PFSK-1 (cell line): ENCODE results near the gene MAGEB5.

ENCODE experiments used
- FOXP2 ChIP-seq: optimal IDR thresholded peaks from 2 replicates; pipeline ENCODE3; 2011; ENCODE audit warnings: borderline replicate concordance, control low read depth, inconsistent platforms; ENCODE audit not compliant: insufficient read depth; ENCODE audit errors: extremely low read length, extremely low read depth
- POLR2AphosphoS5 ChIP-seq: IDR thresholded peaks from 2 replicates; pipeline ENCODE4 v1.6.1; 2012; ENCODE audit warnings: low read depth, mild to moderate bottlenecking, control low read depth, low read length, moderate library complexity
- TF ChIP-seq, protein P1 (sequence below), 2 experiments: IDR thresholded peaks; 2 replicates each; pipeline versions ENCODE4 v1.6.1 to v1.8.0; 2011 to 2012; ENCODE audit warnings: low read depth in 2 of 2, low read length in 2 of 2, control low read depth in 1 of 2, inconsistent platforms in 1 of 2, mild to moderate bottlenecking in 1 of 2, moderate library complexity in 1 of 2; ENCODE audit not compliant: insufficient read depth in 1 of 2

DNA sequence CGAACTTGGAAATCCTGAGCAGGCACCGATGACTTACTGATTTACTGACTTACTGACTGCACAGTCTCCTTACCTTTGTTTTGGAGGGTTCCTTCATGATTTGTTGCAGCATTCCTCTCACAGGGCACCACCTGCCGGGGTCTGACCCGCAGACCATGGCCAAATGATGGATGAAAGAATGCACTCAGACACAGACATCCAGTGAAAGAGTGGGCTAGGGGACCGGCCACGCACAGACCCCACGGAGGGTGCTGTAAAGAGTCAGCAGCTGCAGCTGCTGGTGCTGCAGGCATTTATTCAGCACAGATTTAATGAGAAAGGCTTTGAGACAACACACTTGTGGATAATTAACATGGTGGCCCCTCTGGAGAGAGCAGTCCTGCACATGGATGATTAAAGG lies 3.4 kb downstream of the MAGEB5 start:
- TF ChIP-seq POLR2AphosphoS5 (no peak), FOXP2 (no peak)
- TF ChIP-seq, protein P1, sequence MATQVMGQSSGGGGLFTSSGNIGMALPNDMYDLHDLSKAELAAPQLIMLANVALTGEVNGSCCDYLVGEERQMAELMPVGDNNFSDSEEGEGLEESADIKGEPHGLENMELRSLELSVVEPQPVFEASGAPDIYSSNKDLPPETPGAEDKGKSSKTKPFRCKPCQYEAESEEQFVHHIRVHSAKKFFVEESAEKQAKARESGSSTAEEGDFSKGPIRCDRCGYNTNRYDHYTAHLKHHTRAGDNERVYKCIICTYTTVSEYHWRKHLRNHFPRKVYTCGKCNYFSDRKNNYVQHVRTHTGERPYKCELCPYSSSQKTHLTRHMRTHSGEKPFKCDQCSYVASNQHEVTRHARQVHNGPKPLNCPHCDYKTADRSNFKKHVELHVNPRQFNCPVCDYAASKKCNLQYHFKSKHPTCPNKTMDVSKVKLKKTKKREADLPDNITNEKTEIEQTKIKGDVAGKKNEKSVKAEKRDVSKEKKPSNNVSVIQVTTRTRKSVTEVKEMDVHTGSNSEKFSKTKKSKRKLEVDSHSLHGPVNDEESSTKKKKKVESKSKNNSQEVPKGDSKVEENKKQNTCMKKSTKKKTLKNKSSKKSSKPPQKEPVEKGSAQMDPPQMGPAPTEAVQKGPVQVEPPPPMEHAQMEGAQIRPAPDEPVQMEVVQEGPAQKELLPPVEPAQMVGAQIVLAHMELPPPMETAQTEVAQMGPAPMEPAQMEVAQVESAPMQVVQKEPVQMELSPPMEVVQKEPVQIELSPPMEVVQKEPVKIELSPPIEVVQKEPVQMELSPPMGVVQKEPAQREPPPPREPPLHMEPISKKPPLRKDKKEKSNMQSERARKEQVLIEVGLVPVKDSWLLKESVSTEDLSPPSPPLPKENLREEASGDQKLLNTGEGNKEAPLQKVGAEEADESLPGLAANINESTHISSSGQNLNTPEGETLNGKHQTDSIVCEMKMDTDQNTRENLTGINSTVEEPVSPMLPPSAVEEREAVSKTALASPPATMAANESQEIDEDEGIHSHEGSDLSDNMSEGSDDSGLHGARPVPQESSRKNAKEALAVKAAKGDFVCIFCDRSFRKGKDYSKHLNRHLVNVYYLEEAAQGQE (IDR thresholded peaks at IDR 0.05; ENCODE audit: insufficient read depth in 1 of 2, low read depth in 2 of 2, low read length in 2 of 2) = no peak
